HG03342 (cell line): ENCODE data around the gene CHIC2.
"Not testable (repeated sequence)": the region's sequence is repeated elsewhere in the genome, so short reads cannot be mapped to it uniquely, and the experiment has no call there.

Experiments used
- ATAC-seq: cut with Tn5 transposase; IDR thresholded peaks from one replicate; pipeline ENCODE4 v1.9.1; 2021; ENCODE audit warnings: mild to moderate bottlenecking, moderate library complexity; ENCODE audit not compliant: unreplicated experiment

CHIC2 gene

GRCh38 chr4:54064317-54065111, at the start of gene CHIC2:
Gene CHIC2, minus strand, starts transcription at chr4:54064605. Its CDS starts 305 bp downstream, at chr4:54064300.
- ATAC-seq, result peak; percentile 95

DNA sequence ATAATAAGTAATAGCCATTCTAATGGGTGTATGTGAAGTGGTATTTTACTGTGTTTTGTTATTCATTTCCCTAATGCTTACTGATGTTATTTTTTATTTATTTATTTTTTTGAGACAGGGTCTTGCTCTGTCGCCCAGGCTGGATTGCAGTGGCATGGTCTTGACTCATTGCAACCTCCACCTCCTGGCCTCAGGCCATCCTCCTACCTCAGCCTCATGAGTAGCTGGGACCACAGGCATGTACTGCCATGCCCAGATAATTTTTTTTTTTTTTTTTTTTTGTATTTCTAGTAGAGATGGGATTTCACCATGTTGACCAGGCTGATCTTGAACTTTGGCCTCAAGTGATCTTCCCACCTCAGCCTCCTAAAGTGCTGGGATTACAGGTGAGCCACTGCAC, 48.8 kb upstream of the CHIC2 start:
- not testable (repeated sequence) for ATAC-seq

DNA sequence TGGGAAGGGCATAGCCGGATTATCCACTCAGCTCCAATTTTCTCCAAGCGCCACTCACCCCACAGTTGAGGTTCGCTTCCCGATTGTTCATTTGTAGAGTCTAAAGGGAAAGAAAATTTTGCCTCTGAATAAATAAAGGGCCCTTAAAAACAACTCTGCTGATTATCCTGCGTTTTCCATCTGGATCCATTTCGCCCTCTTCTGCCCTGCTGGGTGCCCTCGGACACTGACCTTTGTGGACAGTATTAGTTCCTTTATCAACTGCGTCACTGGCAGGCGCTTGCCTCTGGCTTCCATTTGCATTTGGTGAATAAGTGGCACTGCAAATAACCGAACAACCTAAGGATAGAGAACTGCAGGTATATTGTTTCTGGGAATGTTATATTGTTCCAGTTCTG, 45.6 kb upstream of the CHIC2 start:
- no peak for ATAC-seq

- no peak for ATAC-seq
These were observed 45.0 kb upstream of the CHIC2 start for GRCh38 chr4:54109241-54110018.

- ATAC-seq, result no peak
These were observed 43.7 kb upstream of the CHIC2 start for GRCh38 chr4:54107951-54108748.

- ATAC-seq, result no peak
These were observed 40.5 kb upstream of the CHIC2 start for GRCh38 chr4:54104907-54105306.

DNA sequence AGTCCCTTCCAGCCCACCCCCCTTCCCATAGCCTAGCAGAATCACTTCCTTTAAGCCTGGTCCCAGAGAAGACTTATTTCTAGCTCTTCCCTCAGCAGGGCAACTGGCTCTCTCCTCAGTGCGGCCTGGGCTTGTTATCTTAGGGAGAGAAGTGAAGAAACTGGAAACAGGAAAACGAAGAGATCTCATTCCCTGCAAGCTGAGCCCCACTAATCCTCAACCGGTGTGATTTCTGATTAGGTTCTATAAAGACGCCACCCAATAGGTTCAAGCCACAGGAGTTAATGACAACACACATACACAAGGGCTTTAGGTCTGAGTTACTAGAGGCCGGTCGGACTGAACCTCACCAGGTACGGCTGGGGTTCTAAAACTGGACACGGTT, 38.8 kb upstream of the CHIC2 start:
- ATAC-seq, result no peak

DNA sequence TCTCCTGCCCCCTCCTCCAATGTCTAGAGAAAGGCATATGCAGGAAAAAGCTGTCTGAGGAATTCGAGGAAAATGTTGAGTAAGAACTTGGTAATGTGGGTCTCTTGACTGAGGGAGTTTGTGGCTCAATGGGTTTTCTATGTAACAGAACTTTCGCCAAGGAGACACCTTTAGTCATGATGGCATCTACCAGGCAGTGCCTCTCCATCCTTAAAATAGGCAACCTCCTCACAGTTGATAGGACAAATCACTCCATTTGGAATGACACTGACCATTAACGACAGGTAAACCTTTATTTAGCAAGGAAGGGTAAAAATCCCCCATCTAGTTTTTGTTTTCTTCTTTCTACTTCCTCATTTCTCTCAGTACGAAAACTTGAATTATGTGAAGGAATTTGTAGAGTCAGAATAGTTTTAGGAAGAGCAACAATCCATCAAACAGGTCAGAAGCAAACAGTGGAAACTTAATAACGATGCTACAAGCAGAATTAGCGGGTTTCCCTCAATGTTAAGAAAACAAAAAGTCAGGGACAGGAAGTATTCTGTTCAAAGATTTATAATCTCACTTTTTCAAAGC, 38.2 kb upstream of the CHIC2 start:
- ATAC-seq, result no peak

GRCh38 chr4:54101190-54102041, 37.0 kb upstream of the CHIC2 start:
- no peak for ATAC-seq

DNA sequence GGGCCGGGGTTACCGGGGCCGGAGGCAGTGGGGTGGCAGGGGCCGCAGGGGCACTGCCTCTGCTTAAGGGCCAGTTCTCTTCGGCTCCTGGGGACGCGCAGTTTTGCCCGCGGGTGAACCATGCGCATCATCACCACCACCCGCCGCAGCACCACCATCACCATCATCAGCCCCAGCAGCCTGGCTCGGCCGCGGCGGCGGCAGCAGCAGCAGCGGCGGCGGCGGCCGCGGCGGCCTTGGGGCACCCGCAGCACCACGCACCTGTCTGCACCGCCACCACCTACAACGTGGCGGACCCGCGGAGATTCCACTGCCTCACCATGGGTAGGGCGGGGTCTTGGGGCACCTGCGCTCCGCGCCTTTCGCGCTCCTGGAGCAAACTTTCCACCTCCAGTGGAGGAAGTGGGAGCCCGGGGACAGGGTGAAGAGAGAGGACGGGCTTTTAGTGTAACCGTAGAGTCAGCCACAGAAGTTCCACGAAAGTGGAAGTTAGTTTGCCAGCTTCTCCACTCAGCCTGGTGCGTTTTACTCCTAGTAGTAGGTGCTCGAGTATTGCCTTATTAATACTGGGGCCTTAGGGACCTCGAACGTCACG, 36.3 kb upstream of the CHIC2 start:
- ATAC-seq, result no peak

DNA sequence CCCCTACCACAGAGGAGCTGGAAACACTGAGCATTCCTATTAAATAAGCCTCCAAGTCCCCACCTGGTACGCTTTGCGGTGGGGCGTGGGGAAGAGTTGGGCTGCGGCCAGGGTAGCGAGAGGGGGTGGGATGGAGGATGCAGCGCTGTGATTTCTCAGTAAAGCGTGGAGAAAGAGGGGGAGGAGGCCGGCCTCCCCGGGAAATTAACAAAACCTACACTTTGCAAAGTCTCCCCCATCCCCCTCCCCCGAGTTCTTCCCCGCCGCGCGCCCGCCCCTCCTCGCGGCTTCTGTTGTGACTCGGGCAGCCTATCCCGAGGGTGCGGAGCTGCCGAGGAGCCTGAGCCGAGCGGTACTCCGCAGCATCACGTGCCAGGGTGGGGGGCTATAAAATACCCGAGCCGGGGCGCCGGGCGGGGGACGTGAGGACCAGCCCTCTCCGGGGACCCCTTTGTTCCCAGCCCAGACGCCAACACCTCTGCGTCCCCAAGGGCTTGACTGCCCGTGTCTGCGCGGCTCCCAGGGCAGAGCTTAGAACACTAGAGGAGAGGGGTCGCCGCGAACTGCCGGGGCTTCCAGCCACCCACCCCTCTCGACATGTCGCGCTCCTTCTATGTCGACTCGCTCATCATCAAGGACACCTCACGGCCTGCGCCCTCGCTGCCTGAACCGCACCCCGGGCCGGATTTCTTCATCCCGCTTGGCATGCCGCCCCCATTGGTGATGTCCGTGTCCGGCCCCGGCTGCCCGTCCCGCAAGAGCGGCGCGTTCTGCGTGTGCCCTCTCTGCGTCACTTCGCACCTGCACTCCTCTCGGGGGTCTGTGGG, 35.6 kb upstream of the CHIC2 start, which contains the start of gene GSX2:
TSS of gene GSX2 (plus strand) at position 416 of the 827 bp plus-strand sequence. CDS start at position 598, 182 bp downstream.
- no peak for ATAC-seq

DNA sequence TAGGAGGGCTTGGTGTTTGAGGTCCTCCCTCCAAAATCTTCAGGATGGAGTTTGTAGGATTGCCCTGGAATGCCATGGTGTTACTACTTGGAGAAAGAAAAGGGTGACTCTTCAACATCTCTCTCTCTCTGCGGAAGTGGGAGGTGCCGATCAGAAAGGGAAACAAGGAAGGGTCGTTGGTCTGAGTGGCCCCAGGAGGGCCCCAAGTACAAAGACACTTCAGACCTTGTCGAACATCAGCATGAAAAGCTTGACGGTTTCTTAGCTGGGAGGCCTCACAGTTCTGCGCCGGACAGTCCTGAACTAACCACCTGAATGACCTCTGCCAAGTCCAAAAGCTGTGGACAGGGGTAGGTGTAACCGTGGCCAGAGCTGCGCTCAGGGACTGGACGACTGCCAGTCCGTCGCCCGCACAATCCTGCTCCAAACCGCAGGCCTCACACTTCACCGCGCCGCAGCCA, 34.9 kb upstream of the CHIC2 start:
- ATAC-seq, result no peak

DNA sequence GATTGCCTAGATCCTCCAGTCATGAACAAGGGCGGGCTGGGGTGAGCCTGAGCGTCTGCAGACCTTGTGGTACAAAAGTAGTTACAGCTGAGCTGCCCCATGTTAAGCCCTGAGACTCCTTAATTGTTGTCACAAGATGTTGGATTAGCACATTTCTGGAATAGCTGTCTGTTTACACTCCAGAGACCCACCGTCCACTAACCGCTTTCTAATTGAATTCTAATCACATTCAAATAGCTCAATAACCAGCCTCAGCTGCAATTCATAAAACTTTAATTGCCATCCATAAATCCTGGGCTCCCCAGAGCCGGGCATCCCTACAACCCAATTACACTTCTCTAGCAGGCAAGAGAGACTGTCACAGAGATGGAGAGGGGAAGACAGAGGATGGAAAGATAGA, 34.0 kb upstream of the CHIC2 start:
- no peak for ATAC-seq

DNA sequence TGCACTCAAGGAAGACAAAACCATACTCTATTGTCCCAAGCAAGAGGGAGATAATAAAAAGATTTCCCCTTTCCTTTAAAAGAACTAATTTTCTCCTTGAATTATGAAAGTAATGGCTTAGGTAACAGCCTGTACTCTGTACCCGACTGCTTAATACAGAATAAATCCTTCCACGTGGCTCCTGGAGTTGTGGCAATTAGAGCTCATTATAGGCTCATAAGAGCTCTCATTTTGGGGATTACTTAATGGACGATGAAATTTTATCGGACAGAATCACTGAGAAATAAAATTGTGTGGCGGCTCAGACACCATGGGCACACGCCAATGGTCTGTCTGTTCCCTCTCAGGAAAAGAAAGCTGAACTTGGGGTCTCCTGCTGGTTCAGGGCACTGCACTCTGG, 32.7 kb upstream of the CHIC2 start:
- ATAC-seq, result no peak

DNA sequence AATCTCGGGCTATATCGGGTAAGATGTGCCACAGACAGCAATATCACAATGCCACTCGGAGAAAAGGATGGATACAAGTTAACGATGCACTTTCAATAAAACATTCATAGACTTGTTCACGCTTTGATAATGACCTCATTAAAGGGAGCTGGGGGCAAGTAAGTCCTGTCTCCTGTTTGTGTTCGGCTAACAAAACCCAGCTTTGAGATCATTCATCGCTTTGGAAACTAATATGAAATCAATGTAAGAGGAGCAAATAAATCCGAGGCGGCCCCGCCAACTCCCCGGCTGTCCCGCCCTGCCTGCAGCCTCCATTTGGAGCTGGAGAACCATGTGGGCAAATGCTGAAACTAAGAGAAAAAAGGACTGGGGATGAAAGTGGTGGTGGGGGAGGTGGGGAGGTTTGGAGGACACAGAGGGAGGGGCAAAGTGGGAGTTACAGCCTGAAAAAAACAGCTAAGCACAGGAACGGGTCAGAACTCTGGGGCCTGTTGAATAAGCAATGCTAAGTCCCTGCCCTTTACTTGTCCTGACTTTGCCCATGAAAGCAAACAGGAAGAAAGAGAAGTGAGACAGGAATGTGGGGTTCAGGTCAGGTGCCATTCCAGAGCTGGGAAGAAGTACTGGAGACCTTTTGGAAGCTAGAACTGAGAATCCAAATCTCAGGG, 32.0 kb upstream of the CHIC2 start:
- ATAC-seq, result no peak

GRCh38 chr4:54095110-54095825, 30.9 kb upstream of the CHIC2 start:
- no peak for ATAC-seq

GRCh38 chr4:54094451-54094850, 30.0 kb upstream of the CHIC2 start:
- ATAC-seq, result no peak
